SU-DHL-6 (cell line): ENCODE data around the gene UBE2L5.

Experiments used
- H2AFZ ChIP-seq: fragments of 200-600 bp; sonication (generic); 2 replicates; pipeline ENCODE4 v1.6.1; 2014; ENCODE audit warnings: low read depth, mild to moderate bottlenecking, moderate library complexity, mixed read lengths, antibody characterized with exemption, low read length; ENCODE audit not compliant: severe bottlenecking
- H3F3A ChIP-seq: fragments of 200-600 bp; shearing (Covaris generic); 2 replicates; pipeline ENCODE4 v1.6.0; 2016; ENCODE audit warnings: antibody characterized with exemption, mild to moderate bottlenecking; ENCODE audit not compliant: insufficient read depth
- H3K27ac ChIP-seq: fragments of 200-600 bp; sonication (generic); 2 replicates; pipeline ENCODE4 v1.5.1; 2016; ENCODE audit warnings: low read depth, mild to moderate bottlenecking, low read length, moderate library complexity, mixed read lengths
- H3K27me3 ChIP-seq: fragments of 200-600 bp; sonication (generic), shearing (Covaris generic); 2 replicates; pipeline ENCODE4 v1.6.0; 2014; ENCODE audit warnings: mild to moderate bottlenecking, low read length
- H3K36me3 ChIP-seq: fragments of 200-600 bp; sonication (generic); 2 replicates; pipeline ENCODE4 v1.6.1; 2014; ENCODE audit warnings: mild to moderate bottlenecking, low read length, mixed read lengths
- H3K4me2 ChIP-seq: fragments of 300-600, 200-600 bp; shearing (Covaris generic), sonication (generic); 2 replicates; pipeline ENCODE4 v1.6.0; 2014; ENCODE audit warnings: low read length, low read depth, mild to moderate bottlenecking; ENCODE audit not compliant: poor library complexity, severe bottlenecking
- H3K4me3 ChIP-seq: fragments of 200-600 bp; sonication (generic); 2 replicates; pipeline ENCODE4 v1.5.1; 2014; ENCODE audit warnings: antibody characterized with exemption, low read length, mild to moderate bottlenecking, mixed read lengths; ENCODE audit not compliant: insufficient read depth, poor library complexity, severe bottlenecking
- H3K79me2 ChIP-seq: fragments of 200-600 bp; sonication (generic); 2 replicates; pipeline ENCODE4 v1.6.1; 2014; ENCODE audit warnings: mild to moderate bottlenecking, low read length, moderate library complexity; ENCODE audit not compliant: insufficient read depth
- H3K9ac ChIP-seq: fragments of 200-600 bp; sonication (generic); 2 replicates; pipeline ENCODE4 v1.7.0; 2014; ENCODE audit warnings: mild to moderate bottlenecking, low read length
- H3K9me2 ChIP-seq: fragments of 200-600 bp; sonication (generic); replicated peaks from 2 replicates; pipeline ENCODE4 v1.6.1; 2014; ENCODE audit warnings: low read length; ENCODE audit not compliant: insufficient read depth
- H3K9me3 ChIP-seq: fragments of 200-600 bp; sonication (generic); 2 replicates; pipeline ENCODE4 v1.6.1; 2014; ENCODE audit warnings: low read length, mixed read lengths; ENCODE audit not compliant: insufficient read depth
- H4K20me1 ChIP-seq: fragments of 200-600 bp; sonication (generic); 2 replicates; pipeline ENCODE4 v1.6.1; 2014; ENCODE audit warnings: low read depth, mild to moderate bottlenecking, antibody characterized with exemption, low read length, moderate library complexity, mixed read lengths
- EZH2phosphoT487 ChIP-seq: fragments of 200-600 bp; sonication (generic), shearing (Covaris generic); conservative IDR thresholded peaks from 2 replicates; pipeline ENCODE4 v1.6.1; 2018; ENCODE audit warnings: mild to moderate bottlenecking, antibody characterized with exemption, low read length, moderate library complexity, mixed read lengths
- TF ChIP-seq, protein P1 (sequence below): fragments of 200-600 bp; sonication (generic); IDR thresholded peaks from one replicate; pipeline ENCODE4 v1.5.1; 2017; ENCODE audit warnings: antibody characterized with exemption, mild to moderate bottlenecking, low read length, moderate library complexity; ENCODE audit not compliant: insufficient read depth, poor library complexity, severe bottlenecking

Gene UBE2L5

DNA sequence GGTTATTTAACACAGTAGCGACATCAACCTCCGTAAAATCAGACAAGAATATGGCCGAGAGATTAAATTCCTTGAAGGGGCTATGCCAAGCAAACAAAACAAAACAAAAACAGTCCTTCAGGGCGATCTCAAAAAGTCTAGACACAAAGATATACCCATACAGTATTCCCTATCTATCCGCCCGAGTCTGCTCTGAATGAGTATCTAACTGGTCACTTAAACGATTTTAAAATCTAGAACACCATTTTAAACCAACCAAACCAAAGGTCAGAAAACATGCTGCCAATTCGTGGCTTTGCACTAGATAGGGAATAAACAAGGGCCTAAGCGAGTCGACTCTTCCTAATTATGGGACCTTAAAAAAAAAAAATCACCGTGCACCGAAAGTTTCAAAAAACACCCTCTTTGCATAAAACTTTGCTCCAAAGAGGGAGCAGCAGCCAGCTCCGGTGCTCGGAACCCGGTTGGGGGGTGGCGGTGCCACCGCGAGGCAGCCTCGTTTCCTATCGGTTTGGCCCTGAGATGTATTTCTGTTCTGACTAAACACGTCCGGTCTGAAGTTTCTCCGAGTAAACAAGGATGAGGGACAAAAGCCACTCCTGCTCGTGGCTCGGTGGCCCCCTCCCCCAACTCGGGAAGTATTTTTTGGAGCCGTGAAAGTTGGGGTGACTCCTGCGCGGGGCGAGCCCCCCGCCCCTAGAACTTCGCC lies 41.6 kb downstream of the UBE2L5 start:
- Histone ChIP-seq H3K4me3 (peak overlapping the region; percentile 69), H3K79me2 (peaks cover 49% of the 10 kb centered on the region), H3K9me3 (no peaks in the 10 kb centered on the region), H3K4me2 (peak overlapping the region; percentile 90), H3F3A (peaks cover 61% of the 10 kb centered on the region), H3K9ac (peak overlapping the region; percentile 82), H3K9me2 (no peaks in the 10 kb centered on the region), H2AFZ (no peak overlapping the region), H3K36me3 (peaks cover 32% of the 10 kb centered on the region), H3K27ac (peak overlapping the region; percentile 81), H4K20me1 (no peaks in the 10 kb centered on the region; the same call in 1 of the 2 replicates), H3K27me3 (no peaks in the 10 kb centered on the region)
- TF ChIP-seq EZH2phosphoT487 = no peak
- TF ChIP-seq, protein P1, sequence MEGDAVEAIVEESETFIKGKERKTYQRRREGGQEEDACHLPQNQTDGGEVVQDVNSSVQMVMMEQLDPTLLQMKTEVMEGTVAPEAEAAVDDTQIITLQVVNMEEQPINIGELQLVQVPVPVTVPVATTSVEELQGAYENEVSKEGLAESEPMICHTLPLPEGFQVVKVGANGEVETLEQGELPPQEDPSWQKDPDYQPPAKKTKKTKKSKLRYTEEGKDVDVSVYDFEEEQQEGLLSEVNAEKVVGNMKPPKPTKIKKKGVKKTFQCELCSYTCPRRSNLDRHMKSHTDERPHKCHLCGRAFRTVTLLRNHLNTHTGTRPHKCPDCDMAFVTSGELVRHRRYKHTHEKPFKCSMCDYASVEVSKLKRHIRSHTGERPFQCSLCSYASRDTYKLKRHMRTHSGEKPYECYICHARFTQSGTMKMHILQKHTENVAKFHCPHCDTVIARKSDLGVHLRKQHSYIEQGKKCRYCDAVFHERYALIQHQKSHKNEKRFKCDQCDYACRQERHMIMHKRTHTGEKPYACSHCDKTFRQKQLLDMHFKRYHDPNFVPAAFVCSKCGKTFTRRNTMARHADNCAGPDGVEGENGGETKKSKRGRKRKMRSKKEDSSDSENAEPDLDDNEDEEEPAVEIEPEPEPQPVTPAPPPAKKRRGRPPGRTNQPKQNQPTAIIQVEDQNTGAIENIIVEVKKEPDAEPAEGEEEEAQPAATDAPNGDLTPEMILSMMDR = no peak

DNA sequence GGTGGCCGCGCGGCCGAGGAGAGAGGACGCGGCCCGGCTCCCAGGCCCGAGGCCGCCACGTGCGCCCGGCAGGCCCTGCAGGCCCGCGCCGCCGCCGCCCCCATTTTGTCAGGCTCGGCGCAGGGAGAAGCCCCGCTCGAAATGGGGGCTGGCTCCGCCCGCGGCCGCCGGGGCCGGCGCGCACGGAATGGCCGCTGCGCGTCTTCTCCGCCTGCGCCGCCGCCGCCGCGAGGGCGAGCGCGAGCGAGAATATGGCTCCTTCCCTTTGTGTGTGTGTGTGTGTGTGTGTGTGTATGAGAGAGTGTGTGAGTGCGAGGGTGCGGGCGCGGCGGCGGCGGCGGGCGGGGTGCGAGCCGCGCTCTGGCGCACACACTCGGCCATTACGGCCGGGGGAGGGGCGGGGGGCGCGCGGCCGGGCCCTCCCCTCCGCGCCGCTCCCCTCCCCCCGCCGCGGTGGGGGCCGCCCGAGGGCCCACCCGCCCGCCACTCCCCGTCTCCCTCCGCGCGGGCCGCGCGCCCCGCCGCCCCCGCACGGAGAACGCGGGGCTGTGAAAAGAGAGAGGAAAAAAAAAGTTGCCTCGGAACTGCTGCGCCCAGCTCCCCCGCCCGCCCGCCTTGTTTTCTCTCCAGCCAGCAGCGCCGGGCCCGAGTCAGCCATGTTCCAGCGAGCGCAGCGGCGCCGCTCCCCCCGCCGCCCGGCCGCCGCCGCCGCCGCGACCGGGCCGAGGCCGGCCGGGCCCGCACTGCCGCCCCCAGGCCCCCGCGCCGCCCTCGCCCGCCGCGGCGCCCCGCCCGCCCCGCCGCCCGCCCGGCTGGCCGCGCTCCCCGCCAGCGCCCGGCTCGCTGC lies 42.4 kb downstream of the UBE2L5 start:
- H3F3A ChIP-seq = peaks cover 53% of the 10 kb centered on the region
- no peaks in the 10 kb centered on the region; the same call in 1 of the 2 replicates for H4K20me1 ChIP-seq
- peak overlapping the region; percentile 81 for H3K27ac ChIP-seq
- peak overlapping the region; percentile 82 for H3K9ac ChIP-seq
- H3K4me3 ChIP-seq = peak overlapping the region; percentile 69
- no peak overlapping the region for H2AFZ ChIP-seq
- H3K9me2 ChIP-seq = no peaks in the 10 kb centered on the region
- peak overlapping the region; percentile 90 for H3K4me2 ChIP-seq
- no peaks in the 10 kb centered on the region for H3K9me3 ChIP-seq
- peaks cover 42% of the 10 kb centered on the region for H3K79me2 ChIP-seq
- no peaks in the 10 kb centered on the region for H3K27me3 ChIP-seq
- H3K36me3 ChIP-seq = peaks cover 25% of the 10 kb centered on the region
- TF ChIP-seq, protein P1 = no peak

GRCh38 chr13:30465343-30465592 lies 43.0 kb downstream of the UBE2L5 start:
- Histone ChIP-seq H3K79me2 (peaks cover 42% of the 10 kb centered on the region), H2AFZ (no peak overlapping the region), H3F3A (peaks cover 50% of the 10 kb centered on the region), H4K20me1 (no peaks in the 10 kb centered on the region; the same call in 1 of the 2 replicates), H3K27ac (peak overlapping the region; percentile 96), H3K9me2 (no peaks in the 10 kb centered on the region), H3K4me2 (peak overlapping the region; percentile 48), H3K9me3 (no peaks in the 10 kb centered on the region), H3K4me3 (peak overlapping the region; percentile 93), H3K36me3 (peaks cover 21% of the 10 kb centered on the region), H3K27me3 (no peaks in the 10 kb centered on the region), H3K9ac (peak overlapping the region; percentile 89)
- TF ChIP-seq, protein P1 = no peak
- TF ChIP-seq EZH2phosphoT487 = no peak
